Measurements from ENCODE around the gene RTN4R.
"Not testable (repeated sequence)": the region's sequence is repeated elsewhere in the genome, so short reads cannot be mapped to it uniquely, and the experiment has no call there.

The RTN4R gene

GRCh38 chr22:20283674-20284066 lies 15.6 kb upstream of the RTN4R start:
- Histone ChIP-seq H3K27ac (no peak overlapping the region), H3K4me3 (no peak overlapping the region)
- no peak for DNase-seq (ENCODE audit: low spot score)
- TF ChIP-seq CTCF (IDR thresholded peaks at IDR 0.05), result no peak

- H3K27ac ChIP-seq, result no peak overlapping the region
- TF ChIP-seq CTCF (IDR thresholded peaks at IDR 0.05), result no peak
- DNase-seq (ENCODE audit: low spot score), result no peak
- H3K4me3 ChIP-seq, result no peak overlapping the region
Measured at GRCh38 chr22:20282901-20283673, 15.0 kb upstream of the RTN4R start.

- no peak for DNase-seq (ENCODE audit: low spot score)
- TF ChIP-seq CTCF (IDR thresholded peaks at IDR 0.05), result no peak
- Histone ChIP-seq H3K4me3 (no peak overlapping the region), H3K27ac (no peak overlapping the region)
Measured at GRCh38 chr22:20281891-20282290, 13.8 kb upstream of the RTN4R start.

GRCh38 chr22:20281473-20281872 lies 13.4 kb upstream of the RTN4R start:
- not testable (repeated sequence) for H3K27ac ChIP-seq; DNase-seq (ENCODE audit: low spot score); H3K4me3 ChIP-seq

- DNase-seq (ENCODE audit: low spot score), result no peak
- no peak overlapping the region for H3K4me3 ChIP-seq
- no peak overlapping the region for H3K27ac ChIP-seq
- no peak for TF ChIP-seq CTCF (IDR thresholded peaks at IDR 0.05)
Measured at GRCh38 chr22:20280866-20281265, 12.7 kb upstream of the RTN4R start.

GRCh38 chr22:20280163-20280562 lies 12.0 kb upstream of the RTN4R start:
- not testable (repeated sequence) for H3K27ac ChIP-seq; H3K4me3 ChIP-seq; DNase-seq (ENCODE audit: low spot score)

- H3K4me3 ChIP-seq, result no peak overlapping the region
- no peak overlapping the region for H3K27ac ChIP-seq
- DNase-seq (ENCODE audit: low spot score), result no peak
- TF ChIP-seq CTCF (IDR thresholded peaks at IDR 0.05), result no peak
Measured at GRCh38 chr22:20279662-20280134, 11.6 kb upstream of the RTN4R start.

GRCh38 chr22:20278726-20279490 lies 10.8 kb upstream of the RTN4R start:
- H3K27ac ChIP-seq; DNase-seq (ENCODE audit: low spot score); H3K4me3 ChIP-seq: not testable (repeated sequence)

- not testable (repeated sequence) for DNase-seq (ENCODE audit: low spot score); H3K4me3 ChIP-seq; H3K27ac ChIP-seq
Measured at GRCh38 chr22:20277936-20278635, 10.0 kb upstream of the RTN4R start.

All from coronary artery (tissue), 2 donors.